Limb (tissue), 2 donors: ENCODE results near the gene TTC27.
"Not testable (repeated sequence)": the region's sequence is repeated elsewhere in the genome, so short reads cannot be mapped to it uniquely, and the experiment has no call there.

ENCODE experiments used
- DNase-seq, 2 donors: peaks; one replicate each; pipeline ENCODE4 v3.0.0-alpha.2; 2016; ENCODE audit errors: extremely low spot score in 2 of 2

Gene TTC27

GRCh38 chr2:32627814-32628579, at the start of gene TTC27:
TTC27 (plus strand) TSS chr2:32628050; CDS start chr2:32628293, 243 bp downstream.
- DNase-seq = peak; percentile 95 to 97

GRCh38 chr2:32591669-32592463, 36.0 kb upstream of the TTC27 start:
- DNase-seq = no peak

GRCh38 chr2:32594573-32594972, 33.3 kb upstream of the TTC27 start:
- DNase-seq = no peak

- no peak for DNase-seq
These were observed 16.5 kb upstream of the TTC27 start for GRCh38 chr2:32611366-32611765.

- DNase-seq = no peak
These were observed 16.1 kb upstream of the TTC27 start for GRCh38 chr2:32611771-32612170.

GRCh38 chr2:32614084-32614483, 13.8 kb upstream of the TTC27 start:
- no peak for DNase-seq

GRCh38 chr2:32617599-32618189, 10.2 kb upstream of the TTC27 start:
- no peak for DNase-seq

- no peak for DNase-seq
These were observed 5.1 kb upstream of the TTC27 start for GRCh38 chr2:32622570-32623310.

GRCh38 chr2:32623311-32623706, 4.5 kb upstream of the TTC27 start:
- no peak for DNase-seq

- no peak for DNase-seq
These were observed 3.0 kb upstream of the TTC27 start for GRCh38 chr2:32624812-32625211.

- DNase-seq = no peak
These were observed 1.1 kb upstream of the TTC27 start for GRCh38 chr2:32626639-32627221.

GRCh38 chr2:32627441-32627813, 423 bp upstream of the TTC27 start:
- DNase-seq = no peak

- DNase-seq = no peak
These were observed 4.2 kb downstream of the TTC27 start for GRCh38 chr2:32632089-32632488.

GRCh38 chr2:32633040-32633439, 5.2 kb downstream of the TTC27 start:
- no peak for DNase-seq

- not testable (repeated sequence) for DNase-seq
These were observed 10.7 kb downstream of the TTC27 start for GRCh38 chr2:32638548-32638947.

GRCh38 chr2:32641180-32641579, 13.3 kb downstream of the TTC27 start:
- DNase-seq = no peak

- no peak for DNase-seq
These were observed 19.4 kb downstream of the TTC27 start for GRCh38 chr2:32647180-32647651.

GRCh38 chr2:32652555-32653209, 24.8 kb downstream of the TTC27 start:
- DNase-seq = peak in 1 of 2 donors; percentile 23

GRCh38 chr2:32656069-32656468, 28.2 kb downstream of the TTC27 start:
- no peak for DNase-seq

- no peak for DNase-seq
These were observed 36.0 kb downstream of the TTC27 start for GRCh38 chr2:32663864-32664263.

- DNase-seq = no peak
These were observed 38.9 kb downstream of the TTC27 start for GRCh38 chr2:32666704-32667103.
